HepG2 (cell line): ENCODE results near the gene REELD1. TPM values are rescaled to one million over a fixed set of nuclear protein-coding genes. Genes with fewer than 3 reads are reported as not detected.

Experiments
- BCLAF1 ChIP-seq: fragments of 450-650 bp; IDR thresholded peaks from 2 replicates; pipeline ENCODE4 v1.6.1; 2017; ENCODE audit warnings: mild to moderate bottlenecking
- ERF ChIP-seq: IDR thresholded peaks from 2 replicates; pipeline ENCODE4 v1.6.1; 2018; ENCODE audit warnings: missing biosample characterization, missing genetic modification reagents
- HNRNPK ChIP-seq: fragments of 200-400 bp; formaldehyde crosslinking; IDR thresholded peaks from 2 replicates; pipeline ENCODE4 v1.6.1; 2018; ENCODE audit warnings: low read length, low read depth, moderate library complexity, mild to moderate bottlenecking; ENCODE audit not compliant: poor library complexity, severe bottlenecking
- MBD4 ChIP-seq: IDR thresholded peaks from 2 replicates; pipeline ENCODE4 v1.6.1; 2012; ENCODE audit warnings: low read length, inconsistent platforms, borderline replicate concordance
- NCOA2 ChIP-seq: sonication (generic); formaldehyde crosslinking; IDR thresholded peaks from 2 replicates; pipeline ENCODE4 v1.8.0; 2022; ENCODE audit warnings: inconsistent platforms
- NCOA5 ChIP-seq: sonication (generic); formaldehyde crosslinking; IDR thresholded peaks from 2 replicates; pipeline ENCODE4 v1.4.0; 2020; ENCODE audit warnings: missing genetic modification reagents
- NR0B2 ChIP-seq: sonication (generic); formaldehyde crosslinking; IDR thresholded peaks from 2 replicates; pipeline ENCODE4 v1.4.0; 2020; ENCODE audit warnings: mild to moderate bottlenecking, missing genetic modification reagents
- PCBP2 ChIP-seq: fragments of 200-400 bp; formaldehyde crosslinking; optimal IDR thresholded peaks from 2 replicates; pipeline ENCODE3; 2018; ENCODE audit warnings: low read length, low read depth; ENCODE audit not compliant: poor library complexity, severe bottlenecking
- POLR2A ChIP-seq, 2 experiments: IDR thresholded peaks; 2 replicates each; pipeline ENCODE4 v1.6.1; 2011; ENCODE audit warnings: low read depth in 2 of 2, low read length in 2 of 2, mild to moderate bottlenecking in 1 of 2, moderate library complexity in 1 of 2; ENCODE audit not compliant: insufficient read depth in 1 of 2
- REST ChIP-seq, 2 experiments: IDR thresholded peaks; 2 replicates each; pipeline ENCODE4 v1.6.1; 2011 to 2012; ENCODE audit warnings: low read length in 2 of 2, borderline replicate concordance in 1 of 2, low read depth in 1 of 2, mild to moderate bottlenecking in 1 of 2, moderate library complexity in 1 of 2
- SALL2 ChIP-seq: sonication (generic); formaldehyde crosslinking; IDR thresholded peaks from 2 replicates; pipeline ENCODE4 v1.8.1; 2023; ENCODE audit warnings: mild to moderate bottlenecking, missing genetic modification reagents, inconsistent platforms
- SNAPC2 ChIP-seq: sonication (generic); formaldehyde crosslinking; IDR thresholded peaks from 2 replicates; pipeline ENCODE4 v1.8.1; 2022; ENCODE audit warnings: mild to moderate bottlenecking, missing genetic modification reagents
- SNRNP70 ChIP-seq: fragments of 200-400 bp; formaldehyde crosslinking; IDR thresholded peaks from 2 replicates; pipeline ENCODE4 v1.6.1; 2017; ENCODE audit warnings: mild to moderate bottlenecking, low read depth, low read length, moderate library complexity
- THRA ChIP-seq: sonication (generic); formaldehyde crosslinking; IDR thresholded peaks from 2 replicates; pipeline ENCODE4 v1.4.0; 2020; ENCODE audit warnings: missing genetic modification reagents, borderline replicate concordance
- YEATS2 ChIP-seq: sonication (generic); formaldehyde crosslinking; IDR thresholded peaks from 2 replicates; pipeline ENCODE4 v1.4.0; 2020; ENCODE audit warnings: missing genetic modification reagents, borderline replicate concordance
- ZNF207 ChIP-seq: fragments of 450-650 bp; IDR thresholded peaks from 2 replicates; pipeline ENCODE4 v1.6.1; 2016; ENCODE audit warnings: antibody characterized with exemption, borderline replicate concordance
- ZNF546 ChIP-seq: sonication (generic); formaldehyde crosslinking; conservative IDR thresholded peaks from 2 replicates; pipeline ENCODE4 v1.8.1; 2023; ENCODE audit warnings: mild to moderate bottlenecking, missing genetic modification reagents
- ZNF550 ChIP-seq: sonication (generic); formaldehyde crosslinking; IDR thresholded peaks from 2 replicates; pipeline ENCODE4 v1.4.0; 2020; ENCODE audit warnings: mild to moderate bottlenecking, missing genetic modification reagents, borderline replicate concordance
- ZNF670 ChIP-seq: sonication (generic); formaldehyde crosslinking; IDR thresholded peaks from 2 replicates; pipeline ENCODE4 v1.8.0; 2022; ENCODE audit warnings: mild to moderate bottlenecking, missing genetic modification reagents, borderline replicate concordance
- ZNF839 ChIP-seq: sonication (generic); formaldehyde crosslinking; IDR thresholded peaks from 2 replicates; pipeline ENCODE4 v1.4.0; 2020; ENCODE audit warnings: missing genetic modification reagents, mild to moderate bottlenecking, borderline replicate concordance
- ZSCAN31 ChIP-seq: sonication (generic); formaldehyde crosslinking; IDR thresholded peaks from 2 replicates; pipeline ENCODE4 v1.5.0; 2020; ENCODE audit warnings: low read depth, mild to moderate bottlenecking, missing genetic modification reagents
- polyA plus RNA-seq, 8 experiments: library from polyadenylated mRNA; depleted of rRNA in 3 of 8; stranded (reverse) in 7 of 8; unstranded in 1 of 8; fragments of >200 nt; fragmentation: Illumina TruSeq in 4 of 8; extraction: Trizol in 4 of 8; gene quantifications; 2 replicates each; pipeline versions ENCODE4 v1.2.1 to v1.2.3, GENCODE V29; 2011 to 2016; ENCODE audit warnings: low read depth in 4 of 8, missing spikeins in 1 of 8, mixed read lengths in 1 of 8; ENCODE audit not compliant: insufficient read depth in 1 of 8
- total RNA-seq, 5 experiments: library from RNA; depleted of rRNA; stranded (reverse); fragments of >200 nt; fragmentation: Illumina TruSeq; extraction: Trizol; gene quantifications; 2 replicates each; pipeline ENCODE4 v1.2.3, GENCODE V29; 2016; ENCODE audit warnings: low read depth in 1 of 5

REELD1 gene
- total and polyA plus RNA-seq, 2 of the 13 experiments (the other 11 are each of a cell fraction or from before 2014, with no cell fraction given), result 0.04 to 0.26 TPM

- TF ChIP-seq ZNF839 (CRISPR knock-in tag) (no peak), BCLAF1 (no peak), ZNF546 (no peak), POLR2A (IDR thresholded peaks at IDR 0.05; ENCODE audit: insufficient read depth in 1 of 2, low read depth in 2 of 2, low read length in 2 of 2) (peak; percentile 73), ZSCAN31 (CRISPR knock-in tag) (peak; percentile 78), PCBP2 (no peak), ERF (peak; percentile 66; the same call in 1 of the 2 replicates), HNRNPK (no peak), ZNF670 (CRISPR knock-in tag) (no peak), SNAPC2 (CRISPR knock-in tag) (no peak), SNRNP70 (no peak), NR0B2 (CRISPR knock-in tag) (peak; percentile 47; the same call in 1 of the 2 replicates), SALL2 (CRISPR knock-in tag) (no peak), NCOA5 (CRISPR knock-in tag) (no peak), YEATS2 (CRISPR knock-in tag) (peak; percentile 81; the same call in 1 of the 2 replicates), THRA (CRISPR knock-in tag) (no peak), NCOA2 (CRISPR knock-in tag) (no peak; the same call in 1 of the 2 replicates), MBD4 (no peak), REST (IDR thresholded peaks at IDR 0.05; ENCODE audit: borderline replicate concordance in 1 of 2, low read depth in 1 of 2, low read length in 2 of 2) (no peak), ZNF207 (no peak), ZNF550 (no peak)
Measured at GRCh38 chr4:146175541-146176453, 38.5 kb upstream of the REELD1 start, which contains the start of gene LSM6 (continued).
